HUES64 (cell line): ENCODE measurements around the gene LIMS1.
"Not testable (repeated sequence)": the region's sequence is repeated elsewhere in the genome, so short reads cannot be mapped to it uniquely, and the experiment has no call there.

Experiments
- H3K27ac ChIP-seq: 2 replicates; pipeline ENCODE4 v1.7.0; 2013; ENCODE audit warnings: low read depth, low read length, inconsistent platforms
- H3K27me3 ChIP-seq: 2 replicates; pipeline ENCODE4 v1.6.1; 2013; ENCODE audit warnings: mild to moderate bottlenecking, low read length; ENCODE audit not compliant: insufficient read depth
- H3K36me3 ChIP-seq: 2 replicates; pipeline ENCODE4 v1.6.1; 2013; ENCODE audit warnings: mild to moderate bottlenecking, low read length; ENCODE audit not compliant: insufficient read depth
- H3K4me1 ChIP-seq: 2 replicates; pipeline ENCODE4 v1.6.1; 2013; ENCODE audit warnings: mild to moderate bottlenecking, low read length, moderate library complexity; ENCODE audit not compliant: insufficient read depth
- H3K4me3 ChIP-seq: 2 replicates; pipeline ENCODE4 v1.5.1; 2013; ENCODE audit warnings: mild to moderate bottlenecking, low read length, moderate library complexity
- H3K9ac ChIP-seq: 2 replicates; pipeline ENCODE4 v1.6.1; 2013; ENCODE audit warnings: mild to moderate bottlenecking, low read depth, low read length
- H3K9me3 ChIP-seq: 2 replicates; pipeline ENCODE4 v1.6.1; 2013; ENCODE audit warnings: low read depth, low read length; ENCODE audit not compliant: insufficient read depth
- WGBS: fragments of 150-250, 120-280 bp; methylation state at CpG from one replicate; pipeline ENCODE4 v1.1.7; 2013; ENCODE audit warnings: missing lambda C conversion rate; 5-methylcytosine and 5-hydroxymethylcytosine counted together

LIMS1 gene

GRCh38 chr2:108552566-108552965, 18.3 kb downstream of the LIMS1 start:
- no peak overlapping the region for H3K9ac ChIP-seq
- H3K27ac ChIP-seq: no peak overlapping the region
- no peaks in the 10 kb centered on the region for H3K9me3 ChIP-seq
- no peaks in the 10 kb centered on the region; the same call in 1 of the 2 replicates for H3K4me1 ChIP-seq
- H3K27me3 ChIP-seq: no peaks in the 10 kb centered on the region
- WGBS: 100% methylated on average over 2 of the region's 2 CpGs
- H3K36me3 ChIP-seq: no peaks in the 10 kb centered on the region
- H3K4me3 ChIP-seq: no peak overlapping the region

- no peaks in the 10 kb centered on the region for H3K9me3 ChIP-seq
- no peak overlapping the region for H3K4me3 ChIP-seq
- H3K4me1 ChIP-seq: no peaks in the 10 kb centered on the region; the same call in 1 of the 2 replicates
- no peak overlapping the region for H3K9ac ChIP-seq
- H3K27me3 ChIP-seq: no peaks in the 10 kb centered on the region
- H3K36me3 ChIP-seq: no peaks in the 10 kb centered on the region
- WGBS: 92% methylated on average over 6 of the region's 7 CpGs
- no peak overlapping the region for H3K27ac ChIP-seq
These were observed 19.1 kb downstream of the LIMS1 start for GRCh38 chr2:108553209-108553919.

- no peaks in the 10 kb centered on the region for H3K36me3 ChIP-seq
- H3K27ac ChIP-seq: no peak overlapping the region
- no peaks in the 10 kb centered on the region; the same call in 1 of the 2 replicates for H3K4me1 ChIP-seq
- 93% methylated on average over 5 of the region's 5 CpGs for WGBS
- H3K9ac ChIP-seq: no peak overlapping the region
- H3K4me3 ChIP-seq: no peak overlapping the region
- no peaks in the 10 kb centered on the region for H3K9me3 ChIP-seq
- no peaks in the 10 kb centered on the region for H3K27me3 ChIP-seq
These were observed 20.3 kb downstream of the LIMS1 start for GRCh38 chr2:108554528-108554927.

- 95% methylated on average over 1 of the region's 2 CpGs for WGBS
- Histone ChIP-seq H3K9me3 (no peaks in the 10 kb centered on the region), H3K9ac (no peak overlapping the region), H3K27ac (no peak overlapping the region), H3K4me1 (peaks cover 5% of the 10 kb centered on the region), H3K4me3 (no peak overlapping the region), H3K36me3 (no peaks in the 10 kb centered on the region), H3K27me3 (no peaks in the 10 kb centered on the region)
These were observed 21.3 kb downstream of the LIMS1 start for GRCh38 chr2:108555572-108555971.

- WGBS: 75% methylated on average over 2 of the region's 2 CpGs
- H3K9ac ChIP-seq, H3K27me3 ChIP-seq, H3K9me3 ChIP-seq, H3K4me3 ChIP-seq, H3K27ac ChIP-seq, H3K36me3 ChIP-seq: not testable (repeated sequence)
- H3K4me1 ChIP-seq: peaks cover 10% of the 10 kb centered on the region
These were observed 22.3 kb downstream of the LIMS1 start for GRCh38 chr2:108556581-108556980.

- H3K27ac ChIP-seq: no peak overlapping the region
- H3K4me1 ChIP-seq: peaks cover 10% of the 10 kb centered on the region
- H3K9me3 ChIP-seq: no peaks in the 10 kb centered on the region
- H3K36me3 ChIP-seq: no peaks in the 10 kb centered on the region
- H3K9ac ChIP-seq: no peak overlapping the region
- H3K4me3 ChIP-seq: no peak overlapping the region
- WGBS: 47% methylated on average over 4 of the region's 6 CpGs
- H3K27me3 ChIP-seq: no peaks in the 10 kb centered on the region
These were observed 26.1 kb downstream of the LIMS1 start for GRCh38 chr2:108560241-108560811.

GRCh38 chr2:108560895-108561530, 26.7 kb downstream of the LIMS1 start:
- 92% methylated on average over 1 of the region's 1 CpG for WGBS
- H3K9me3 ChIP-seq: no peaks in the 10 kb centered on the region
- H3K4me1 ChIP-seq: peaks cover 10% of the 10 kb centered on the region
- H3K36me3 ChIP-seq: no peaks in the 10 kb centered on the region
- no peak overlapping the region for H3K27ac ChIP-seq
- no peak overlapping the region for H3K4me3 ChIP-seq
- no peak overlapping the region for H3K9ac ChIP-seq
- no peaks in the 10 kb centered on the region for H3K27me3 ChIP-seq

- peaks cover 10% of the 10 kb centered on the region for H3K4me1 ChIP-seq
- 91% methylated on average over 2 of the region's 2 CpGs for WGBS
- H3K4me3 ChIP-seq: no peak overlapping the region
- no peaks in the 10 kb centered on the region for H3K36me3 ChIP-seq
- no peak overlapping the region for H3K27ac ChIP-seq
- no peak overlapping the region for H3K9ac ChIP-seq
- no peaks in the 10 kb centered on the region for H3K9me3 ChIP-seq
- no peaks in the 10 kb centered on the region for H3K27me3 ChIP-seq
These were observed 28.0 kb downstream of the LIMS1 start for GRCh38 chr2:108562274-108562673.

- H3K4me1 ChIP-seq: peaks cover 10% of the 10 kb centered on the region
- no peak overlapping the region for H3K4me3 ChIP-seq
- no peak overlapping the region for H3K27ac ChIP-seq
- H3K36me3 ChIP-seq: no peaks in the 10 kb centered on the region
- WGBS: 94% methylated on average over 6 of the region's 6 CpGs
- no peak overlapping the region for H3K9ac ChIP-seq
- no peaks in the 10 kb centered on the region for H3K27me3 ChIP-seq
- no peaks in the 10 kb centered on the region for H3K9me3 ChIP-seq
These were observed 30.2 kb downstream of the LIMS1 start for GRCh38 chr2:108564510-108564909.

GRCh38 chr2:108565778-108566375, 31.6 kb downstream of the LIMS1 start:
- no peak overlapping the region for H3K27ac ChIP-seq
- H3K4me1 ChIP-seq: peaks cover 4% of the 10 kb centered on the region; the same call in 1 of the 2 replicates
- no peak overlapping the region for H3K9ac ChIP-seq
- H3K4me3 ChIP-seq: no peak overlapping the region
- H3K27me3 ChIP-seq: no peaks in the 10 kb centered on the region
- no peaks in the 10 kb centered on the region for H3K36me3 ChIP-seq
- WGBS: 86% methylated on average over 3 of the region's 3 CpGs
- H3K9me3 ChIP-seq: no peaks in the 10 kb centered on the region

- WGBS: 45% methylated on average over 7 of the region's 7 CpGs
- Histone ChIP-seq H3K4me1 (peaks cover 23% of the 10 kb centered on the region), H3K36me3 (no peaks in the 10 kb centered on the region), H3K4me3 (no peak overlapping the region), H3K9ac (no peak overlapping the region), H3K27me3 (no peaks in the 10 kb centered on the region), H3K27ac (no peak overlapping the region), H3K9me3 (no peaks in the 10 kb centered on the region)
These were observed 36.1 kb downstream of the LIMS1 start for GRCh38 chr2:108570416-108570815.
